HEK293 (cell line): ENCODE measurements around the gene ACTG2.

Experiments
- CTCF ChIP-seq: fragments of 450-650 bp; formaldehyde crosslinking; IDR thresholded peaks from 2 replicates; pipeline ENCODE4 v1.5.1; 2016; ENCODE audit warnings: missing biosample characterization, missing genetic modification characterization
- HOXA7 ChIP-seq: sonication (generic); formaldehyde crosslinking; IDR thresholded peaks from 2 replicates; pipeline ENCODE4 v1.8.1; 2022; ENCODE audit warnings: missing genetic modification reagents, borderline replicate concordance
- KLF10 ChIP-seq: fragments of 450-650 bp; IDR thresholded peaks from 2 replicates; pipeline ENCODE4 v1.5.1; 2018; ENCODE audit warnings: missing biosample characterization, mild to moderate bottlenecking, missing genetic modification characterization
- KLF9 ChIP-seq: fragments of 450-650 bp; formaldehyde crosslinking; IDR thresholded peaks from 2 replicates; pipeline ENCODE4 v1.5.1; 2016; ENCODE audit warnings: missing biosample characterization, missing genetic modification characterization, low read depth
- ZNF274 ChIP-seq, 2 experiments: fragments of 200-500 bp in 1 of 2; fragments of 450-650 bp in 1 of 2; sonication (Bioruptor generic) in 1 of 2; formaldehyde crosslinking in 1 of 2; IDR thresholded peaks; 2 replicates each; pipeline versions ENCODE4 v1.5.1 to v1.6.1; 2014 to 2016; ENCODE audit warnings: borderline replicate concordance in 1 of 2, inconsistent platforms in 1 of 2, low read length in 1 of 2, missing biosample characterization in 1 of 2, missing genetic modification characterization in 1 of 2
- ZNF549 ChIP-seq: fragments of 450-650 bp; IDR thresholded peaks from 2 replicates; pipeline ENCODE4 v1.5.1; 2018; ENCODE audit warnings: missing biosample characterization, missing genetic modification characterization, mild to moderate bottlenecking, inconsistent platforms, moderate library complexity
- ZNF624 ChIP-seq: fragments of 450-650 bp; formaldehyde crosslinking; IDR thresholded peaks from 2 replicates; pipeline ENCODE4 v1.5.1; 2017; ENCODE audit warnings: missing biosample characterization, missing genetic modification characterization
- TF ChIP-seq, protein P1 (sequence below): fragments of 450-650 bp; formaldehyde crosslinking; IDR thresholded peaks from 2 replicates; pipeline ENCODE4 v1.5.1; 2016; ENCODE audit warnings: missing biosample characterization, missing genetic modification characterization

DNA sequence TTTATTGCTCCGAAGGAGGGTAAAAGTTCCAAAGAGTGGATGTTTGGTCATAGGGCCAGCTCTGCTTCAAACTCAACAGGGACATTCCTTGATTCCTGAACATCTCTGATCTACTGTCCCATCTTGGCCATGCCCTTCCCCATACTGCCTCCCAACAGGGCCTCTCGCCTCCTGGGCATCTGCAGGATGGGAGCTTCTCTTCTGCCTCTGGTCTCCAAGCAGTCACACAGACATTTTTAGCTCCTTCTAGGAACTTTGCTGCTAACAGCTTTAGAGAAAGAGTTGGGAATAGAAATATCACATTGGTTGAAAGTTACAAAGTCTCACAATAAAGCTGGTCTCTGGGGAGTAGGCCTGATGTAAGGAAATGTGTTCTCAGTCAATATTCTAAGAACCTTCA lies 24.5 kb downstream of the ACTG2 start:
- TF ChIP-seq ZNF274 (IDR thresholded peaks at IDR 0.05; ENCODE audit: low read length): no peak
- no peak for TF ChIP-seq ZNF274 (tag by site-specific recombination; IDR thresholded peaks at IDR 0.05; ENCODE audit: borderline replicate concordance)
- TF ChIP-seq KLF10: no peak
- TF ChIP-seq ZNF624 (tag by site-specific recombination): no peak
- no peak for TF ChIP-seq CTCF (tag by site-specific recombination)
- TF ChIP-seq, protein P1, sequence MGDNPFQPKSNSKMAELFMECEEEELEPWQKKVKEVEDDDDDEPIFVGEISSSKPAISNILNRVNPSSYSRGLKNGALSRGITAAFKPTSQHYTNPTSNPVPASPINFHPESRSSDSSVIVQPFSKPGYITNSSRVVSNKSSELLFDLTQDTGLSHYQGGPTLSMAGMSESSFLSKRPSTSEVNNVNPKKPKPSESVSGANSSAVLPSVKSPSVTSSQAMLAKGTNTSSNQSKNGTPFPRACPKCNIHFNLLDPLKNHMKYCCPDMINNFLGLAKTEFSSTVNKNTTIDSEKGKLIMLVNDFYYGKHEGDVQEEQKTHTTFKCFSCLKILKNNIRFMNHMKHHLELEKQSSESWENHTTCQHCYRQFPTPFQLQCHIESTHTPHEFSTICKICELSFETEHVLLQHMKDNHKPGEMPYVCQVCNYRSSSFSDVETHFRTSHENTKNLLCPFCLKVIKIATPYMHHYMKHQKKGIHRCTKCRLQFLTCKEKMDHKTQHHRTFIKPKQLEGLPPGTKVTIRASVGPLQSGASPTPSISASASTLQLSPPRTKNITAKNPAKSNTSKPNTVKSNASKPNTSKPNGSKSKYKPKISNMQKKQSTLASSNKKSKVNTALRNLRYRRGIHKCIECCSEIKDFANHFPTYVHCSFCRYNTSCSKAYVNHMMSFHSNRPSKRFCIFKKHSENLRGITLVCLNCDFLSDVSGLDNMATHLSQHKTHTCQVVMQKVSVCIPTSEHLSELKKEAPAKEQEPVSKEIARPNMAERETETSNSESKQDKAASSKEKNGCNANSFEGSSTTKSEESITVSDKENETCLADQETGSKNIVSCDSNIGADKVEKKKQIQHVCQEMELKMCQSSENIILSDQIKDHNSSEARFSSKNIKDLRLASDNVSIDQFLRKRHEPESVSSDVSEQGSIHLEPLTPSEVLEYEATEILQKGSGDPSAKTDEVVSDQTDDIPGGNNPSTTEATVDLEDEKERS (tag by site-specific recombination): no peak
- no peak for TF ChIP-seq KLF9
- no peak for TF ChIP-seq ZNF549 (tag by site-specific recombination)
- TF ChIP-seq HOXA7: no peak
